Measurements from ENCODE around the gene NEBL. TPM values are rescaled to one million over a fixed set of nuclear protein-coding genes. Genes with fewer than 3 reads are reported as not detected.

NEBL gene
- total and polyA plus RNA-seq, 2 experiments from 2014 or later: 2.3 to 11.4 TPM

GRCh38 chr10:20768843-20769242 lies 128.3 kb downstream of the NEBL start:
- no peaks in the 10 kb centered on the region for H3K4me1 ChIP-seq (ENCODE audit: insufficient read depth)
- no peaks in the 10 kb centered on the region for H3K9me2 ChIP-seq (ENCODE audit: insufficient read depth)
- no peaks in the 10 kb centered on the region for H3F3A ChIP-seq (replicated peaks; ENCODE audit: low read depth)
- H3K79me2 ChIP-seq (replicated peaks; ENCODE audit: insufficient read depth): no peaks in the 10 kb centered on the region
- Mint-ChIP-seq H3K27ac (no peak overlapping the region), H3K9me3 (no peaks in the 10 kb centered on the region), H3K4me3 (no peak overlapping the region), H3K36me3 (ENCODE audit: low read depth) (no peaks in the 10 kb centered on the region), H3K27me3 (ENCODE audit: insufficient read depth, low read depth, poor library complexity) (peaks cover 1% of the 10 kb centered on the region), H3K4me1 (peaks cover 6% of the 10 kb centered on the region; the same call in 2 of the 3 replicates)
- H3K27ac ChIP-seq (ENCODE audit: low read depth): no peak overlapping the region
- TF ChIP-seq CREB1 (CRISPR knock-in tag; IDR thresholded peaks at IDR 0.05; ENCODE audit: low read depth) (no peak), ZNF331 (CRISPR knock-in tag; IDR thresholded peaks at IDR 0.05; ENCODE audit: low read depth) (no peak), NANOG (IDR thresholded peaks at IDR 0.05; ENCODE audit: borderline replicate concordance) (no peak), STAT1 (IDR thresholded peaks at IDR 0.05; ENCODE audit: unreplicated experiment) (no peak), CTCF (conservative IDR thresholded peaks at IDR 0.05; ENCODE audit: low read depth in 2 of 2) (peak in 1 of 2 experiments; percentile 68; a peak in 3 of 4 replicates), ZNF114 (CRISPR knock-in tag; IDR thresholded peaks at IDR 0.05) (no peak), EZH2phosphoT487 (IDR thresholded peaks at IDR 0.05; ENCODE audit: unreplicated experiment) (no peak), REST (IDR thresholded peaks at IDR 0.05; ENCODE audit: unreplicated experiment) (no peak)
- ATAC-seq: no peak
- no peaks in the 10 kb centered on the region for H3K36me3 ChIP-seq (ENCODE audit: insufficient read depth)
- no peaks in the 10 kb centered on the region for H4K20me1 ChIP-seq (replicated peaks; ENCODE audit: insufficient read depth)
- no peak overlapping the region for H2AFZ ChIP-seq
- no peaks in the 10 kb centered on the region for H3K27me3 ChIP-seq (ENCODE audit: insufficient read depth)
- no peak overlapping the region for H3K4me3 ChIP-seq
- H3K4me2 ChIP-seq: no peak overlapping the region
- DNase-seq (ENCODE audit: low spot score): peak; percentile 38

- H3F3A ChIP-seq (replicated peaks; ENCODE audit: low read depth): no peaks in the 10 kb centered on the region
- H3K79me2 ChIP-seq (replicated peaks; ENCODE audit: insufficient read depth): no peaks in the 10 kb centered on the region
- H3K27me3 Mint-ChIP-seq (ENCODE audit: insufficient read depth, low read depth, poor library complexity): peaks cover 1% of the 10 kb centered on the region
- DNase-seq (ENCODE audit: low spot score): no peak
- no peak overlapping the region for H3K4me2 ChIP-seq
- no peaks in the 10 kb centered on the region for H3K27me3 ChIP-seq (ENCODE audit: insufficient read depth)
- peaks cover 6% of the 10 kb centered on the region; the same call in 2 of the 3 replicates for H3K4me1 Mint-ChIP-seq
- no peak overlapping the region for H2AFZ ChIP-seq
- H3K9me3 Mint-ChIP-seq: no peaks in the 10 kb centered on the region
- H3K36me3 ChIP-seq (ENCODE audit: insufficient read depth): no peaks in the 10 kb centered on the region
- TF ChIP-seq EZH2phosphoT487 (IDR thresholded peaks at IDR 0.05; ENCODE audit: unreplicated experiment): no peak
- H3K27ac Mint-ChIP-seq: 0 out of 2 replicates have a peak overlapping the region, but pooled peaks have one; percentile 32
- no peaks in the 10 kb centered on the region for H3K4me1 ChIP-seq (ENCODE audit: insufficient read depth)
- H4K20me1 ChIP-seq (replicated peaks; ENCODE audit: insufficient read depth): no peaks in the 10 kb centered on the region
- no peak overlapping the region for H3K27ac ChIP-seq (ENCODE audit: low read depth)
- no peak overlapping the region for H3K4me3 ChIP-seq
- ATAC-seq: no peak
- no peaks in the 10 kb centered on the region for H3K36me3 Mint-ChIP-seq (ENCODE audit: low read depth)
- no peaks in the 10 kb centered on the region for H3K9me2 ChIP-seq (ENCODE audit: insufficient read depth)
- no peak overlapping the region for H3K4me3 Mint-ChIP-seq
Measured at GRCh38 chr10:20767028-20767427, 130.1 kb downstream of the NEBL start.

Data from GM23338 (cell line).